Fibroblast of lung (primary cell): ENCODE data around the gene FAM107B. TPM values are rescaled to one million over a fixed set of nuclear protein-coding genes. Genes with fewer than 3 reads are reported as not detected.

ENCODE experiments used
- DNase-seq, 2 donors: peaks; one replicate each; pipeline versions ENCODE4 v3.0.0 to v3.0.0-alpha.2; 2010; ENCODE audit warnings: low read depth in 2 of 2
- H2AFZ ChIP-seq: 2 replicates; pipeline ENCODE4 v1.5.1; 2012; ENCODE audit warnings: low read length, control low read depth, inconsistent platforms
- H3K27ac ChIP-seq: 2 replicates; pipeline ENCODE4 v1.5.1; 2011; ENCODE audit warnings: low read length, control low read depth; ENCODE audit not compliant: insufficient read depth
- H3K27me3 ChIP-seq: 2 replicates; pipeline ENCODE4 v1.5.1; 2011; ENCODE audit warnings: mild to moderate bottlenecking, low read length; ENCODE audit not compliant: control insufficient read depth, insufficient read depth
- H3K36me3 ChIP-seq: 2 replicates; pipeline ENCODE4 v1.5.1; 2011; ENCODE audit warnings: low read length; ENCODE audit not compliant: control insufficient read depth, insufficient read depth
- H3K4me1 ChIP-seq: 2 replicates; pipeline ENCODE4 v1.5.1; 2011; ENCODE audit warnings: low read length; ENCODE audit not compliant: control insufficient read depth, insufficient read depth; ENCODE audit errors: extremely low read depth
- H3K4me2 ChIP-seq: 2 replicates; pipeline ENCODE4 v1.5.1; 2011; ENCODE audit warnings: low read length, control low read depth; ENCODE audit not compliant: insufficient read depth; ENCODE audit errors: extremely low read depth
- H3K4me3 ChIP-seq, 4 experiments: fragments of 200-600 bp in 1 of 4; sonication (generic) in 1 of 4; replicated peaks in 1 of 4; 2 replicates each; pipeline ENCODE4 v1.5.1; 2011 to 2016; ENCODE audit warnings: low read length in 4 of 4, low read depth in 3 of 4, mild to moderate bottlenecking in 3 of 4, control low read depth in 2 of 4, inconsistent platforms in 1 of 4, mixed read lengths in 1 of 4; ENCODE audit not compliant: insufficient read depth in 1 of 4; ENCODE audit errors: control extremely low read depth in 1 of 4
- H3K79me2 ChIP-seq: 2 replicates; pipeline ENCODE4 v1.5.1; 2012; ENCODE audit warnings: mild to moderate bottlenecking, low read length, inconsistent platforms; ENCODE audit not compliant: control insufficient read depth, insufficient read depth
- H3K9ac ChIP-seq: 2 replicates; pipeline ENCODE4 v1.5.1; 2011; ENCODE audit warnings: mild to moderate bottlenecking, low read length, control low read depth; ENCODE audit not compliant: insufficient read depth
- H3K9me3 ChIP-seq: 2 replicates; pipeline ENCODE4 v1.5.1; 2012; ENCODE audit warnings: low read depth, low read length; ENCODE audit not compliant: control insufficient read depth, insufficient read depth
- H4K20me1 ChIP-seq: 2 replicates; pipeline ENCODE4 v1.5.1; 2011; ENCODE audit warnings: low read length; ENCODE audit not compliant: control insufficient read depth, insufficient read depth; ENCODE audit errors: extremely low read depth
- CTCF ChIP-seq, 2 donors: IDR thresholded peaks in 1 of 2; conservative IDR thresholded peaks in 1 of 2; 1 replicate in 1 of 2; 2 replicates in 1 of 2; pipeline ENCODE4 v1.5.1; 2011 to 2012; ENCODE audit warnings: low read length in 2 of 2, control low read depth in 1 of 2, inconsistent platforms in 1 of 2, low read depth in 1 of 2, mild to moderate bottlenecking in 1 of 2
- EZH2 ChIP-seq: IDR thresholded peaks from 2 replicates; pipeline ENCODE4 v1.5.1; 2012; ENCODE audit warnings: low read length, control low read depth, mild to moderate bottlenecking; ENCODE audit errors: missing control alignments
- polyA plus RNA-seq, 2 donors: library from polyadenylated mRNA; depleted of rRNA in 1 of 2; stranded (reverse) in 1 of 2; unstranded in 1 of 2; fragments of >200 nt; gene quantifications; 2 replicates each; pipeline ENCODE4 v1.2.1, GENCODE V29; 2011 to 2012; ENCODE audit warnings: missing spikeins in 1 of 2
- total RNA-seq: library from RNA; depleted of rRNA; stranded (reverse); fragments of >200 nt; gene quantifications from 2 replicates; pipeline ENCODE4 v1.2.1, GENCODE V29; 2014

FAM107B gene
- total and polyA plus RNA-seq, 2 donors (not counting 1 experiment from before 2014, with no cell fraction given): 29.0 to 36.0 TPM

- Histone ChIP-seq H3K79me2 (no peaks in the 10 kb centered on the region), H3K36me3 (no peaks in the 10 kb centered on the region), H3K9ac (no peak overlapping the region), H3K27ac (no peak overlapping the region), H3K27me3 (no peaks in the 10 kb centered on the region), H3K4me3 (no peak overlapping the region), H2AFZ (no peak overlapping the region), H4K20me1 (no peaks in the 10 kb centered on the region), H3K4me1 (peaks cover 5% of the 10 kb centered on the region), H3K4me2 (peak overlapping the region; percentile 48), H3K9me3 (no peaks in the 10 kb centered on the region)
- DNase-seq: peak; percentile 79 to 82
- no peak for TF ChIP-seq CTCF (conservative IDR thresholded peaks at IDR 0.05 in 1 of 2, IDR thresholded peaks at IDR 0.05 in 1 of 2; ENCODE audit: low read depth in 1 of 2, low read length in 2 of 2)
- TF ChIP-seq EZH2: no peak
These were observed 76.4 kb downstream of the FAM107B start for GRCh38 chr10:14698111-14698828.

GRCh38 chr10:14697281-14697680, 77.4 kb downstream of the FAM107B start:
- H4K20me1 ChIP-seq: no peaks in the 10 kb centered on the region
- no peaks in the 10 kb centered on the region for H3K27me3 ChIP-seq
- no peak overlapping the region for H3K9ac ChIP-seq
- no peaks in the 10 kb centered on the region for H3K79me2 ChIP-seq
- H3K27ac ChIP-seq: no peak overlapping the region
- H3K4me3 ChIP-seq: no peak overlapping the region
- no peaks in the 10 kb centered on the region for H3K9me3 ChIP-seq
- DNase-seq: no peak
- no peak overlapping the region for H3K4me2 ChIP-seq
- TF ChIP-seq EZH2 (no peak), CTCF (conservative IDR thresholded peaks at IDR 0.05 in 1 of 2, IDR thresholded peaks at IDR 0.05 in 1 of 2; ENCODE audit: low read depth in 1 of 2, low read length in 2 of 2) (no peak)
- H3K4me1 ChIP-seq: peaks cover 5% of the 10 kb centered on the region
- H3K36me3 ChIP-seq: no peaks in the 10 kb centered on the region
- H2AFZ ChIP-seq: no peak overlapping the region

- Histone ChIP-seq H3K9ac (no peak overlapping the region), H3K4me1 (peaks cover 5% of the 10 kb centered on the region), H3K4me3 (no peak overlapping the region), H2AFZ (no peak overlapping the region), H3K27ac (no peak overlapping the region), H3K27me3 (no peaks in the 10 kb centered on the region), H3K4me2 (no peak overlapping the region), H3K9me3 (no peaks in the 10 kb centered on the region), H3K36me3 (no peaks in the 10 kb centered on the region), H3K79me2 (no peaks in the 10 kb centered on the region), H4K20me1 (no peaks in the 10 kb centered on the region)
- TF ChIP-seq CTCF (conservative IDR thresholded peaks at IDR 0.05 in 1 of 2, IDR thresholded peaks at IDR 0.05 in 1 of 2; ENCODE audit: low read depth in 1 of 2, low read length in 2 of 2) (no peak), EZH2 (no peak)
- no peak for DNase-seq
These were observed 77.9 kb downstream of the FAM107B start for GRCh38 chr10:14696821-14697220.
